GM21576 (cell line): ENCODE measurements around the gene SLC17A9.
"Not testable (repeated sequence)": the region's sequence is repeated elsewhere in the genome, so short reads cannot be mapped to it uniquely, and the experiment has no call there.

Experiments used
- ATAC-seq: cut with Tn5 transposase; IDR thresholded peaks from one replicate; pipeline ENCODE4 v1.9.1; 2021; ENCODE audit warnings: mild to moderate bottlenecking, moderate library complexity; ENCODE audit not compliant: unreplicated experiment

The SLC17A9 gene

DNA sequence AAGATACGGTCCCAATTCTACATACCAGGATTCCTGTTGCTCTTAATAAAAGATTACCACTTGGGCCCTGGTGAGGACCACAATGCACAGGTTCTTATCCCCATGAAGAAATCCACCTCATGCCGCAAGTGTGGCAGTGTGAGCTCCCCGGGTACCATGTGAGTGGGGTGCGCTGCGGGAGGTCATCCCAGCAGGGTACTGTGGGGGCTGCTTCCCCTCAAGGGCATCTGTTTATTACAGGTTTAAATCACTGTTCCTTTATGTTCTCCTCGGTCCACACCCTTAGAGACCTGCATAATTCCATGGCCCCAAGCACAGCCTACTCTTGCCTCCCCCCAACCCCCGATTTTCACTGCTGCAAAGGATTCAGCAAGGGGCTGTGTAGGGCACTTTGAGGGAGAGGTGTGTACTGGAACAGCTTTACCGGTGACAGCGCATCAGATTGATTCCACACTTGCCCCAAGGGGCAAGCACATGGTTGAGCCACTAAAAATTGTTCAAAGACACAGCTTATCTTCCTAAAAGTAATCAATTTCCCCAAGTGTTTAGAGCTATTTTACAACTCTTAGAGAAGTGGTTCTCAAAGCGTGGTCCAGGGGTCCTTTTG lies 32.4 kb upstream of the SLC17A9 start:
- no peak for ATAC-seq

DNA sequence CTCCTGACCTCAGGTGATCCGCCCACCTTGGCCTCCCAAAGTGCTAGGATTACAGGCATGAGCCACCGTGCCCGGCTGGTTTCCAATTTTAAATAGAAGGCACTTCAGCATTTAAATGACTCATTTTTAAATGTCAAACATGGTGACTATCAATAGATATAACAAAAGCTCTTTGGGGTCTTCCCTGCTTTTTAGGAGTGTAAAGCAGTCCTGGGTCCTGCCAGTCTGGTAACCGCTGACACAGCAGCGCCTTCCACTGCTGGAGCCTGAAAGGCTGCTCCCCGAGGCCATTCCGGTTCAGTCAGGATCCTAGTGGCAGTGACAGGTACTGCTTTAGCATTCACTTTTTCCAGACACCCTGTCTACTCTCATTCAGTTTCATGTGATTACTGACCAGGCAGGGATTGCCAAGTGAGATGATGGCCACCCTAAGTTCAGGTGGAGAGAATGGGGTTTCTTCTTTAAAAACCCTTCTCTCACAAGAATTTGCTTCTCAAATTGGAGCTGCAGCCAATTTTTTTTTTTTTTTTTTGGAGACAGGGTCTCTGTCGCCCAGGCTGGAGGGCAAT lies 31.3 kb upstream of the SLC17A9 start:
- no peak for ATAC-seq

DNA sequence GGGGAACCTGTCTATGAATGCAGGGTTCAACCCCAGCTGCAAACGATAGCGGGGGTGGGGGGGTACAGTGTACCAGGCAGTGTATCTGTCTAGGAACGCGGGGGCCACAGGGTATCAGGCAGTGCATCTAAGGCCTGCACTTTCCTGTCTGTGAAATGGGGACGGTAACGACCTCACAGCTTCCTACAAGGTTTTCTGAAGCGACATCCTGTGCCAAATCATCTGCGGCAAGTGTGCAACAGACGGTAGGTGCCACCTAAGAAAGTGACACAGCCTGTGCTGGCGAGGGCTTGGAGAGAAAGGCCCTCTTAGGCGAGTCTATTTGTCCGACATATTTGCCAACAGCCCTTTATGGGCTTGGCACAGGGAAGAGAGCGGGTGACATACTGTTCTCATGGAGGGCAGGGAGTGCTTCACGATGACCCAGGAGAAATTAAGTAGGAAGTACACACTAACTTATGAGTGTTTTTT lies 30.0 kb upstream of the SLC17A9 start:
- no peak for ATAC-seq

DNA sequence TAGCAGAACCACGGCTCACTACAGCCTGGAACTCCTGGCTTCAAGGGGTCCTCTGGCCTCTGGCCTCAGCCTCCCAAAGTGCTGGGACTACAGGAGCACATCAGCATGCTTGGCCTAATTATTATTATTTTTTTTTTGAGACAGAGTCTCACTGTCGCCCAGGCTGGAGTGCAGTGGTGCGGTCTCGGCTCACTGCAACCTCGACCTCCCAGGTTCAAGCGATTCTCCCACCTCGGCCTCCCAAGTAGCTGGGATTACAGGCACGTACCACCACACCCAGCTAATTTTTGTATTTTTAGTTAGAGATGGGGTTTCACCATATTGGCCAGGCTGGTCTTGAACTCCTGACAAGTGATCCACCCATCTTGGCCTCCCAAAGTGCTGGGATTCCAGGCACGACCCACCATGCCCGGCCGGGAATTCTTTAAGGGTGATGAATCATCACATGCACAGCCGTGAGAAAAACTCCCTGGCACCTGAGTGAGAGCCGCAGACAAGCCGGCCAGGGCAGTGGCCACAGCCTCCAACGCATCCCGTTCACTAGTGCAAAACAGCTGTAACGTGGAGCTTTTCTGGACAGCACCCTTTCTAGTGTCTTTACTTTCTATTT lies 29.3 kb upstream of the SLC17A9 start:
- not testable (repeated sequence) for ATAC-seq

DNA sequence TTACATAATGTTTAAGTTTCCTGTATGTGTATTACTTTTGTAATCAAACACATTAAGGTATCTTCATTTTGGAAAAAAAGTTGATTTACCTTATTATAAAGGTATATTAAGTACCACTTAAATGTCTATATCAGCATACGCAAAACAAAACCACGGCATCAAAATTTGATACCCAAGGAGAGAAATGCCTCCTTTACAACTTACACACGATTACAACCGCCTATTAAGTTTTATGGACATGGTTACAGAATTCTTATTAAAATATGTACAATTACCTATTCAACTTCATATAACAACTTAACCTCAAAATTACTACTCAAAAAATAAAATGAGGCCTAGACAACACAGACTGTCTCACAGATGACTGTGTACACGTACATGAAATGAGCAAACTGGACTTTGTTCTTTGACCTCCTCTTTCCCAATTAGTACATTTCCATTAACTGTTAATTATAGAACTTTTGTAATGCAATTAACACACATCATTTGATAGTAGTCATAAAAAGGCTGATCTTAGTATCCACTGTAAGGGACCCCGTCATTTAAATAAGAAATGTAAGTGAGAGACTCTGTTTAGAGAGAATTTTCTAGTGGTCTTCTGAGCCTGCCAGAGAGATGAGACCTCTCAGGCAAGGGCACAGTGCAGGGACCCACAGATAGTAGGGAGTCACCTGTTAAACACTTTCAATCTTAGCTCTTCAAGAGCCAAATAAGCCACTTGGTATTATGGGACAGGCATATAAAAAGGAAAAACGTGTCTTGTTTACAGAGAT lies 28.7 kb upstream of the SLC17A9 start:
- ATAC-seq, result no peak

DNA sequence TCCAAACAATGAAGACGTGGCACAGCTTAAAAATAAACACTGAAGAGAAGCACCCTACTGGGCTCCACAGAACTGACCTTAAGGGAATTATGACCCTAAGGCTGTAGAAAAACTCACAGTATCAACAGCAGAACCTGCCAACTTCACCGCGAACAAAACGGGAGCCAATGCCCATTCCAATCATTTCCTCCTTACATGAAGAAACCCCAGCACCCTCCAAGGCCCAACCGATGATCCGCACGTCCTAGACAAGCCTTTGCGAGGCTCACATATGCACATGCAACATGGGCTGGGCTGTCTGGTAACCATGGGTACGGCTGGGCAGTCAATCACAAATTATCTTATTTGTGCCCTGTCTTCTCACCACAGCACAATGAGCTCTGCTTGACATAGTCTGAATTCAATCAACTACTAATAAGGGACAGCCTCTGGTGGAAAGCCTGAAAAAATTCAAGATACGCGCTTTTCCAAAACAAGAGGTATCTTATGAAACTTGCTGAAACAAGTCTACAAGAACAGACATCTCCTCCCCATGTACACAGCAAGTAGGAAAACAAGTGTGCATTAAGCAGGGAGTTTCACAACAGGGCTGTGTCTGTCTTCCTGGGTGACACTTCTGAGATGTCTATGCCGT lies 27.9 kb upstream of the SLC17A9 start:
- no peak for ATAC-seq

DNA sequence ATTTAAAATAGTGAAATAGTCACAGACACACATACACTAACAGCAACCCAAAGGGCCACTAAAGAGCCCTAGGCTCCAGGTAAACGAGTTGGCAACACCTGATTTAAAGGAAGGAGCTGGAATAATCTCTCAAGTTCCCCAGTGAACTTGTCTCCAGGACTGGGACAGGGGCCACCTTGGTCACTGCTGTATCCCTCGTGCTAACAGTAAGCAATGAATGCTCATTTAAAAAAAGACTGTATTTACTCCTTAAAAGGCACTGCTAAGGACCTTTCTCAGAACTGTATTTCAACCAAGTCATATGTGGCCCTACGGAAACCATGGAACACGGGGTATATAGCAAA lies 27.5 kb upstream of the SLC17A9 start:
- no peak for ATAC-seq

DNA sequence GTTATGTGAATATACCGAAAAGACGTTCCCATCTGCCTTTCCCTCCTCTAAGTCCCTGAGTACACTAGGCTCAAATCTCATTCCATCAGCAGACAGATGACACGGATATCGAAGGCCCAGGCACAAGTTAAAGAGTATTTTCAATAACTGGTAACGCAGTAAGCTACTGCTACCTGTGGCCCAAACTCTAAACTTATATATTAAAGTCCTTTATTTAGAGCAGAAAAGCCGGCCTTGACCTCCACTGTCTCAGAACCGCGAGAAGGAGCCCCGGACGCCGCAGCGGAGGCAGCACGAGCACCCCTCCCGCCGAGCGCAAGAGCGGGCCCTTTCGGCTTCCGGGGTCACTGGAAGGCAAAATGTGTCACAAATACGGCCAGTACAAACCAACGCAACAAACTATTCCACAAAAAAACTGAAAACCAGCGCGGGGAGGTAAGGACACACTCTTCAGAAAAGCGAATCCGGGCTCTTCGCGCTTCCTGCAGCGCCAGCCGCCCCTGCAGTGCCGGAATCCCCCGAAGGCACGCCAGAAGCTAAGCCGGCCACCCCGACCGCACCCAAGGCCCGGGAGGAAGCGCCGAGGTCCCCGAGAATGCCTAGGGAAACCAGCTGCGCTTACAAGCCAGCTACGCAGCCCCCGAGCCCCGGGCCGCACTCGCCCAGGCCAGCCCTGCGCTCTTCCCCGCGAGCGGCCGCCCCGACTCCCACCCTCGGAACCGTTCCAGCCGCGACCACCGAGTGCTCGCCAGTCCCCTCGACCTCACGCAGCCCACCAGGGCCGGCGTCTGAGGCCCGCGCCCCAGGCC lies 26.9 kb upstream of the SLC17A9 start:
- peak; percentile 13 for ATAC-seq

DNA sequence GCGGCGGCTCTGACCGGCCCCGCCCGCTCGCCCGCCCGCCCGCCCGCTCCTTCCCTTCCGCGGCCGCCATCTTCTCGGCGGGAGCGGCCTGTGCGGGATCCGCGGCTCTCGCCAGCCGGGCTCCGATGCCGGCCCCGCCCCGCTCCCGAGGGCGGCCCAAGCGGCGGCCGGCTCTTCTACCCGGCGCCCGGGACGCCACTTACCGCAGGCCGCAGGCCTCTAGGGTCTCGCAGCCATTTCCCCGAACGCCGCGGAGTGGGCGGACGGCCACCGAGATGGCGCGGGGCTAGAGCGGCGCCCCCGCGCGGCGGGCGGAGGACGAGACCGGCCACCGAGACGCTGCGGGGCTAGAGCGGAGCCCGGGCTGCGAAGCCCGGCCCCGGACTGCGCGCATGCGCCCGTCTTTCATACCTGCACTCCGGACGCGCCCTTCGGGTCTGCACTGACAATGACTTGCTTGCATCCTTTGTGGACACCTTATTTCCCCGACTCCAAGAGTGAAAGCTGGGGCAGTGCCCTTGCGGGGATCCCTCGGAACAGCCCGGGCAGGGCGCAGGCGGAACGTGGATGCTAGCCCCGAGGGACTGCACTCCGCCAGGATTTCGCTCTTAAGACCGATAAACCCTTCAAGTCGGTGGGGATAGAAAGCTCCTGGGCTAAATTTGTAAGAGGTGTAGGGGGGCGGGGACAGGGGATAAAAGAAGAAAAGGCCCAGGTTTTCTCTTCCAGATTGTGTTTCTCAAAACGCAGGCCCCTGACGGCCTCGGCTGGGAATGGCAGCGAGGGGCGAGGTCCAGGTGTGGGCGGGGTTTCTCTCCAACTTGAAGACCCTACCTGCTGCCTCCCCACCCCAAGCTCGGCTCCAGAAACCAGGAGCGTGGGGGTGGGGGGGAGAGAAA lies 26.0 kb upstream of the SLC17A9 start, which contains the start of gene DIDO1:
TSS of gene DIDO1 (minus strand) at position 277 of the 899 bp plus-strand sequence.
- peak; percentile 62 for ATAC-seq

DNA sequence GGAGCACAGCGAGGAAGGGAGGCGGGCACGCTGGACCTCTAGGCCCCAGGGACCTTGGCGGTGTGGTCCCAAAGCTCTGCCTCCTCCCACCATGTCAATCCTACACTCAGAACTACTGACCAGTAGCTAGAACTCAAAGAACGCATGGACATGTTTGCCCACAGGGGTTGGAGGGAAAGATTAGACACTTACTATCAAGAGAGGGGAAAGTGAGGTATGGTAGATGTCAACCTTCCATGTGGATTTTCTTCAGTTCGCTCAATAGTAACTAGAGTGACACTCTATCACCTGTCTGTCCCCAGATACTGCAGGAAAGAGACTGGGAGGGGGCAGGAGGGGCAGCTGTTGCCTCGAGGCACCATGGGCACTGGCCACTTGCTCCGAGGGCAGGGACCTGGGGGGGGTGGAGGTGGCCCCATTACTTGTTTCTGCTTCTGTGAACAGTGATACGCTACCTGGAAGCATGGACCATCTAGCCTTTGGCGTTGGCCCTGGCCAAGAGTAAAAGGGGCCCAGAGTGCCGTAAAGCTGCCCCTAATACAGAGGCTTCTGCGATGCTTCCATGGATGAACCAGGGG lies 25.3 kb upstream of the SLC17A9 start:
- ATAC-seq, result no peak

DNA sequence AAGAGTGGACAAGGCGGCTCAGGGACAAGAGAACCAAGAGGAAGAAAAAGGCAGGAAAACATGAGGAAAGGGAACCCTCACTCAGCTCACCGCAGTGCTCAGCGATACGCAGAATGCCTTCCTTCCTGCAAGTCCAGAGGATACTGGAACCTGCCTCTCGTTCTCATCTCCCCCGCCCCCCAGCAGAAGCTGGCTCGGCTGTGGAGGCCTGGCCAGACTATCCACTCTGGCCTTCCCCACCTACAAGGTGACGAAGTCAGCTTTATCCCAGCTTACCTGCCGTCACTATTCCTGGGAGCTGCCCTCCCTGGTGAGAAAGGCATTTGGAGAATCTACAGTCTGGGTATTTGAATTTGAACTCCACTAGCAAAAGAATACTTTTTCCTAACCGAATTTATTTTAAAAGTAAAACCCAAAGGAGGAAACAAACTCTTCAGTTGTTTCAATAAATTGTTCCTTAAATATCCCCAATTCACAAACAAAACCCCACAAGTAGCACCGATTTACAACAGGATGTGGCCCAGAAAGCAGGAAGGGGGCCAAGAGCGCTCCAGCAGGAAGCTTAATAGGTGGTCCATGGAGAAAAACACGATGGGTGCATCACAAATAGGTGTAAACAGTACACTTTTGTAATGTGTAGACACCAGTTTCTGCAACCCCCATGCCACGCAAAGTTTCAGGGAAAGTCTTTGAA lies 24.1 kb upstream of the SLC17A9 start:
- ATAC-seq, result no peak

DNA sequence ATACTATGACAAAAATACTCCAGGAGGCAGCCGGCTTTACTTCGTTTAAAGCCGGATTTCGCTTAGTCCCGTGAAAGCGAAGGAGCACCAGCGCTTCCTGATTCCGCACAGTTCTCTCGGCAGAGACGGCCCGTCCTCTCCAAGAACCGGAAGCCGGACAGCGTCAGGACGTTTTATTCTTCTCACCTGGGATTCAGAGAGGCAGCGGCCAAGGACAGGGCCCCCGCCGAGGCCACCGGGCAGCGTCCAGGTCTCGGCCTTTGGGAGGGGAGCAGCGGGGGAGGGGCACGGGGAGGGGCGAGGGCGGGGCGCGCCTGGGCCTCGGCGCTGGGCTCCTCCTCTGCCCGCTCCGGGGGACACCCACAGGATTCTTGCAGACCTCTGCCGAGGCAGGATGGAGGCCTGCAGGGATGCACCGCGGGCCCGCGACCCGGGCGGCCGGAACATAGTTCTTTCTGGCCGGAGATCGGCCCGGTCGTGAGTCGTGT lies 23.4 kb upstream of the SLC17A9 start:
- no peak for ATAC-seq

DNA sequence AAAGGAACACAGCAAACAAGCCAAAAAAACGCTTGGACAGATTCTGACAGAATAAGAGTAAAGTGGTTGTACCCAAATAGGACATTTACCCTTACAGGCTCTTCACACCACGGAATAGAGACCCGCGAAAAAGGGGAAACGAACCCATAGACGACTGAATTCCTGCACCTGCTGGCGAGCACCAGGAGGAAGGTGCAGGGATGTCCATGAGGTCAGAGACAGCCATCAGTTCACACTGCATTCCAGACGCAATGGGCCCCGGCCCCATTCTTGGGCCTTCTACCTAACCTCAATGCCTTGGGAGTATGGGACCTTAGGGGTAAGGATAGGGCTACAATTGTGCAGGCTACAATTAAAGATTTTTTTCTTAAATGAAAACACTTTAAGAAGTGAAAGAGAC lies 21.0 kb upstream of the SLC17A9 start:
- no peak for ATAC-seq

DNA sequence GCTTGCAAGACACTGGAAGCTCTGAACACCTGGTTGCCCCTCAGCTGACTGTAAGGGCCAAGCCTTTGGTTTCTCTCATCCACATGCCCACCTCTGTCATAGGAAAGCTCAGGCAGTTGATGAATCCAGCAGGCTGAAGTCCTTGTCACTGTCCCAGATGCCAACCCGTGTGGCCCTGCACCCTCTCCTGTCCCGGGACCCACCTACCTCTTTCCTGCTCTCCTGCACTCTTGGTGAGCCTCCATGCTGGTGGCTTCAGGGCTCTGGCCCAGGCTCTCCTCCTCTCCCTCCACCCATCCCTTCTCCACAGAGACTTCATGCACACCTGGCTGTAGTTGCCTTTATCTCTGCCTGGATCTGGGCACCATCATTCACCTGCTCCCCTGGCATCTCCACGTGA lies 18.5 kb upstream of the SLC17A9 start:
- no peak for ATAC-seq

DNA sequence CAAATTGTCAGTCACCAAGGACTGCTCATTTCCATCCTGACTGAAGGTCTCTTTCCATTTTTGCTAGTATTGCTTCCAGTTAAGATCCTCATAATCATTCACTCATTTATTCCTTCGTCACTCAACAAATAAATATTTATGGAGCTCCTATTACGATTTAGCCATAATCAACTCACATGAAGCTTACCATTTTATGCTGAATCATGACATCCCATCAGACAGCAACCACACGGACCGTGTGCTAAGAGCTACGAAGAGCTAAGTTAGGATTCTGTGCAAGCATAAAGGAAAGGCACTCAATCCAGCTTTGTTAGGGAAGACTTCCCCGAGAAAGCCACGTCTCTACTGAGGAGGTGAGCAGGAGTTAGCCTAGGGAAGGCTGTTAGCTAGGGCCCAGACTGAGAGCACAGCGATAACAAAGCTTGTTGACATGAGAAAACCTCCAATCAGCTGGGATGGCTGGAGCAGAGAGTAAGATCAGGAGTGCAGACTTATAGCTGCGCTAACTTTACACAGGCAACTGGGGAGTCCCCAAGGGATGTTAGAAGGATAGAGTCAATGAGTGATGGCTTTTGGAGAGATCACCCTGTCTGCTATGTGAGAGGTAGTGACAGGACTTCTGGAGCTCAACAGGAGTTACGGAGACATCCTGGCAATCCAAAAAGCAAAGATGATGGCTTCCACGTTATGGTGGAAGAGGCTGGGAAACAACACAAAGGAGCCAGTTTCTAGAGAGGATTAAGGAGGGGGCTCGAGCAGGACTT lies 17.1 kb upstream of the SLC17A9 start:
- ATAC-seq, result no peak

DNA sequence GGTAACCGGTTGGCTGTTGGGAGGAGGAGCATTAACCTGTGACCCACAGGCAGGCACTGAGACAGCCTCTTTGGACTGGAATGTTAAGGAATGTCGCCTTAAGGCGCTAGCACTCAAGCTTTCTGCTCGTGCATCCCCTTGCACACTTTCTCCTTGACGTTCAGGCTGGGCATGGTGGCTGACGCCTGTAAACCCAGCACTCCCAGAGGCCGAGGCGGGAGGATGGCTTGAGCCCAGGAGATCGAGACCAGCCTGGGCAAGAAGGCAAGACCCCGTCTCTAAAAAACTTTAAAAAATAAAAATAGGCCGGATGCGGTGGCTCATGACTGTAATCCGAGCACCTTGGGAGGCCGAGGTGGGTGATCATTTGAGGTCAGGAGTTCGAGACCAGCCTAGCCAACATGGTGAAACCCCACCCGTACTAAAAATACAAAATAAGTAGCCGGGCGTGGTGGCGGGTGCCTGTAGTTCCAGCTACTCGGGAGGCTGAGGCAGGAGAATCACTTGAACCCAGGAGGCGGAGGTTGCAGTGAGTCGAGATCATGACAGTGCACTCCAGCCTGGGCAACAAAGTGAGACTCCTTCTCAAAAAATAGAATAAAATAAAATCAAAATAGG lies 16.4 kb upstream of the SLC17A9 start:
- ATAC-seq, result no peak
